Common myeloid progenitor, CD34-positive (primary cell): ENCODE results near the gene RNF214.
A peak's percentile ranks its signal among the peaks of the same experiment; 100 is the strongest.

Source experiments
- CTCF ChIA-PET: fragments of 350-600 bp; sonication (Branson Sonifier 250); formaldehyde crosslinking; loops from one replicate; lab custom pipeline; 2021; ENCODE audit warnings: antibody characterized with exemption; lab: Charles Lee
- POLR2A ChIA-PET: fragments of 350-600 bp; sonication (Branson Sonifier 250); formaldehyde crosslinking; loops from one replicate; lab custom pipeline; 2021; ENCODE audit warnings: antibody characterized with exemption; lab: Charles Lee
- DNase-seq, 3 donors: peaks; one replicate each; pipeline versions ENCODE4 v3.0.0 to v3.0.0-alpha.2; 2013
- H3K27ac ChIP-seq, 2 experiments: 1 replicate in 1 of 2; 2 replicates in 1 of 2; pipeline ENCODE4 v1.7.0; 2013; ENCODE audit warnings: inconsistent platforms in 2 of 2, low read length in 2 of 2, mild to moderate bottlenecking in 2 of 2, low read depth in 1 of 2, moderate library complexity in 1 of 2; ENCODE audit not compliant: severe bottlenecking in 2 of 2, insufficient read depth in 1 of 2, poor library complexity in 1 of 2
- H3K27me3 ChIP-seq, 5 experiments: replicated peaks in 2 of 5; 1 replicate in 3 of 5; 2 replicates in 2 of 5; pipeline versions ENCODE4 v1.6.1 to v1.7.0; 2013; ENCODE audit warnings: low read length in 4 of 5, mild to moderate bottlenecking in 2 of 5, moderate library complexity in 2 of 5, inconsistent platforms in 1 of 5; ENCODE audit not compliant: insufficient read depth in 5 of 5, control insufficient read depth in 4 of 5
- H3K36me3 ChIP-seq, 4 experiments: 1 replicate in 2 of 4; 2 replicates in 2 of 4; pipeline versions ENCODE4 v1.6.1 to v1.7.0; 2013; ENCODE audit warnings: low read length in 3 of 4, control low read depth in 1 of 4, mild to moderate bottlenecking in 1 of 4; ENCODE audit not compliant: control insufficient read depth in 4 of 4, insufficient read depth in 4 of 4
- H3K4me1 ChIP-seq, 4 experiments: 1 replicate in 3 of 4; 2 replicates in 1 of 4; pipeline versions ENCODE4 v1.6.1 to v1.7.1; 2013; ENCODE audit warnings: low read length in 3 of 4, mild to moderate bottlenecking in 3 of 4, control low read depth in 1 of 4, inconsistent platforms in 1 of 4, moderate library complexity in 1 of 4; ENCODE audit not compliant: control insufficient read depth in 4 of 4, insufficient read depth in 4 of 4; ENCODE audit errors: control extremely low read depth in 1 of 4
- H3K4me3 ChIP-seq, 7 experiments: 1 replicate in 4 of 7; 2 replicates in 3 of 7; pipeline versions ENCODE4 v1.5.1 to v1.7.0; 2013; ENCODE audit warnings: mild to moderate bottlenecking in 7 of 7, low read length in 6 of 7, moderate library complexity in 6 of 7, inconsistent platforms in 2 of 7, low read depth in 2 of 7, control low read depth in 1 of 7; ENCODE audit not compliant: insufficient read depth in 4 of 7, control insufficient read depth in 1 of 7; ENCODE audit errors: extremely low read depth in 1 of 7
- H3K9me3 ChIP-seq, 5 experiments: 1 replicate in 4 of 5; 2 replicates in 1 of 5; pipeline versions ENCODE4 v1.6.1 to v1.7.1; 2013; ENCODE audit warnings: low read length in 4 of 5, mild to moderate bottlenecking in 2 of 5, inconsistent platforms in 1 of 5, low read depth in 1 of 5, moderate library complexity in 1 of 5; ENCODE audit not compliant: control insufficient read depth in 4 of 5, insufficient read depth in 2 of 5; ENCODE audit errors: control extremely low read depth in 1 of 5
- WGBS: methylation state at CpG from one replicate; pipeline ENCODE4 v1.1.5; 2013; ENCODE audit not compliant: insufficient coverage; 5-methylcytosine and 5-hydroxymethylcytosine counted together

The RNF214 gene

DNA sequence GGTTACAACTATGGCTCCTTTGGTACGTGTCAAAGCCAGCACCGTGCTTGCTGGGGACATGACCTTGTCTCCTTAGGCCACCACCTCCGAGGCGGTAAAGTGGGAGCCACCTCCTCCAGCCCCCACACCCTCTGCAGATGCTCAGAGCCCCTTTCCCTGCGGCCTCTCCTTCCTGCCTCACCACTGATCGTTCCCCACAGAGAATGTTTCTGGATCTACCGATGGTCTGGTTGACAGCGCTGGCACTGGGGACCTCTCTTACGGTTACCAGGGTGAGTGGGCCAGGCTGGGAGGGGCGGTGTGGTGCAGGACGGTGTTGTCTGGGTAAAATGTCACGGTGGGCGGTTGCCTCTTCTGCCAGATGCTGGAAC, 45.1 kb upstream of the RNF214 start:
- POLR2A ChIA-PET = no interaction called here
- Histone ChIP-seq H3K27ac (no peak overlapping the region), H3K36me3 (peaks cover 0 to 47% (median 7%) of the 10 kb centered on the region in 4 experiments), H3K4me3 (no peak overlapping the region), H3K9me3 (no peaks in the 10 kb centered on the region), H3K4me1 (no peaks in the 10 kb centered on the region), H3K27me3 (no peaks in the 10 kb centered on the region)
- CTCF ChIA-PET = no interaction called here
- WGBS = 98% methylated on average over 10 of the region's 13 CpGs
- no peak for DNase-seq

DNA sequence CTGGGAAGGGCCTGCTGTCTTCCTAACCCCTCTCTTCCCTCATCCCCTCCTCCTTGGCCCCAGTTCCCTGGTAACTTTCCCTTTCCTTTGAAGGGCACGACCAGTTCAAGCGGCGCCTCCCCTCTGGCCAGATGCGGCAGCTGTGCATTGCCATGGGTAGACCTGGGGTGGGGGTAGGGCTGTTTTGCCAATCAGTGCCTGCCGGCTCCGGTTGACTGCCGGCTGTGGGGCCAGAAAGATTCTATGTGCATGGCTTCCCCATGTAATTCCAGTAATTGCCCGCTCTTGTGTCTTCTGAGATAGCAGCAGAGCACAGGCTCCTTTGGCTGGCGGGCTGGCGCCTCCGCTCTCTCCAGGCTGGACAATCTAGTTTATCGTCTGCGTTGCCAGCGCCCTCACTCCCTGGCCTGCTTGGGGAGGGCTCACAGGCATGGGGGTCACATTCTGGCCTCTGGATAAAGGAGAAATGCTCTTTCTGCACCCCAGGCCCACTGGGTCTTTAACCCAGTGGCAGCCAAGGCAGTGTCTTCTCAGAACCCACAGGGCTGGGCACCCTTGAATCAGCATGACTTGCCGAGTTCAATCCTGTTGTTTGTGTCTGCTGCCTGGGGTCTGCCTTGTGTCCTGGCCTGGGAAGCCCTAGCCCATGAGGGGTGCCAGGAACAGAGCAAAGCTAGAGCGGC, 44.5 kb upstream of the RNF214 start:
- ChIA-PET CTCF (interaction anchor here (1.3 kb wide), 1 partner anchor 24 kb away, joined by 4 read pairs; no protein-coding TSS in a partner anchor), POLR2A (no interaction called here)
- Histone ChIP-seq H3K9me3 (no peaks in the 10 kb centered on the region), H3K27ac (no peak overlapping the region), H3K27me3 (no peaks in the 10 kb centered on the region), H3K36me3 (peaks cover 3 to 47% (median 10%) of the 10 kb centered on the region in 4 experiments), H3K4me1 (no peaks in the 10 kb centered on the region), H3K4me3 (no peak overlapping the region)
- WGBS = 98% methylated on average over 14 of the region's 16 CpGs
- DNase-seq = no peak

DNA sequence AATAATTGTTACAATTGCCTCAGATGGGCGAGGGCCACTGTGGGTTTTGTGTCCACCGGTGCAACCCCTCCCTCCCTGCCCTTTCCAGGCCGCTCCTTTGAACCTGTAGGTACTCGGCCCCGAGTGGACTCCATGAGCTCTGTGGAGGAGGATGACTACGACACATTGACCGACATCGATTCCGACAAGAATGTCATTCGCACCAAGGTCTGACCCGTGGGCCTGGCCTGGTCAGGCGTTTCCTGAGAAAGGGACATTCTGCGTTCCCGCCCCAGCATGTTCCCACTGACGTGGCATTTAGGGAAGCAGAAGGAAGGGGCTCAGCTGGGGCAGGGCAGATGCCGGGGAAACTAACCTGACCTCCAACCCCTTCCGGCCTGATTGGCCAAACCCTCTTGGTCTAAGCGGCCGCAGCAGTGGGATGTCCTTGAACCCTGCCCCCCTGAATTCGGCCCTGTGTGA, 43.8 kb upstream of the RNF214 start:
- POLR2A ChIA-PET = no interaction called here
- Histone ChIP-seq H3K27me3 (no peaks in the 10 kb centered on the region), H3K9me3 (no peaks in the 10 kb centered on the region), H3K27ac (no peak overlapping the region), H3K36me3 (peaks cover 3 to 46% (median 13%) of the 10 kb centered on the region in 4 experiments), H3K4me1 (no peaks in the 10 kb centered on the region), H3K4me3 (no peak overlapping the region)
- WGBS = 86% methylated on average over 19 of the region's 20 CpGs
- no peak for DNase-seq
- CTCF ChIA-PET = interaction anchor here (1.3 kb wide), 1 partner anchor 23 kb away, joined by 4 read pairs; no protein-coding TSS in a partner anchor

DNA sequence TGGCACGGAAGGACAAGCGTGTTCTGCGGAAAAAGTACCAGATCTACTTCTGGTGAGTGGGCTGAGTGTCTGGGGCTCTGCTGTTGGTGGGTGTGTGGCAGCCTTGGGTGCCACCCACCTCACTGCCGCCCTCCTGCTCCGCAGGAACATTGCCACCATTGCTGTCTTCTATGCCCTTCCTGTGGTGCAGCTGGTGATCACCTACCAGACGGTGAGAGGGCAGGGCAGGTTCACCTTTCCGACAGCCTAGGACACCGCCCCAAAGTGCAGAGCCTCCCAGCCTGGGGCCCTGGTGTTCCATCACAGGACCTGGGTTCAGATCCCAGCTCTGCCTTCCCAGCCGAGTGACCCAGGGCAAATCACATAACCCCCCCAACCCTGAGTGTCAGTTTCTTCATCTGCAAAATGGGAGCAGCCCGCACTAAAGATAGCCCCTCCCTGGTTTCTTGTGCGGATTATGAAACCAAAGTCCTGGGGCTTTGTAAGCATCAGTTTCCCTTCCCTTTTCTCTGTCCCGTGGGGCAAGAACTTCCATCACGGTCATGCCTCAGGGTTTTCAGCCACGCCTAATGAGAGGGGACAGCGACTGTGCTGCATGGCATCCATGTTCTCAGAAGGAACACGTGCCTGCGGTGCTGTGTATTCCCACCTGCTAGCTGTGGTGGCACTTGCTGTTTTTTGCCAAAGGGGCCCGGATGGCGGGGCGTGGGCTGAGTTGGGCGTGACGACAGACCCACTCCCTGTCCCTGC, 43.1 kb upstream of the RNF214 start:
- 96% methylated on average over 17 of the region's 22 CpGs for WGBS
- CTCF ChIA-PET = interaction anchor here (1.3 kb wide), 1 partner anchor 22 kb away, joined by 4 read pairs; no protein-coding TSS in a partner anchor
- no peaks in the 10 kb centered on the region for H3K4me1 ChIP-seq
- DNase-seq = peak in 2 of 3 donors; percentile 34 to 43
- H3K27me3 ChIP-seq = no peaks in the 10 kb centered on the region
- peaks cover 3 to 43% (median 13%) of the 10 kb centered on the region in 4 experiments for H3K36me3 ChIP-seq
- H3K27ac ChIP-seq = no peak overlapping the region
- H3K9me3 ChIP-seq = no peaks in the 10 kb centered on the region
- POLR2A ChIA-PET = no interaction called here
- H3K4me3 ChIP-seq = no peak overlapping the region

DNA sequence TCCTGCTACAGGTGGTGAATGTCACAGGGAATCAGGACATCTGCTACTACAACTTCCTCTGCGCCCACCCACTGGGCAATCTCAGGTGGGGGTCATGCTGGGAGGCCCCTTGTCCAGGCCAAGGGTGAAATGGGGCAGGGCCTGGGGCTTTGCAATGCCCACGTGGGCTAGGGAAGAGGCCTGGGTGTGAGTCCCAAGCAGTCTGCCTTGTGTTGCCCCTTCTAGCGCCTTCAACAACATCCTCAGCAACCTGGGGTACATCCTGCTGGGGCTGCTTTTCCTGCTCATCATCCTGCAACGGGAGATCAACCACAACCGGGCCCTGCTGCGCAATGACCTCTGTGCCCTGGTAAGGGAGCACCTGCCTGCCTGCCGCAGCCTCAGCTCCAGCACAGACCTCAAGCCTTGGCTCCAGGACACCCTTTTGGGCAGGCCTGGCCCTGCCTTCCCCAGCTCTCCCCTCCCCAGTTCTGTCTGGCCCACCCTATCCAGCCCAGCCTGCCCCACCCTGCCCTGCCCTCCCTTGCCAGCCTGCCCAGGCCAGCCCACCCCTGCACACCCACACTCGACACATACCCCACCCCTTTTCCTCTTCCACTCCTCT, 42.4 kb upstream of the RNF214 start:
- POLR2A ChIA-PET = no interaction called here

DNA sequence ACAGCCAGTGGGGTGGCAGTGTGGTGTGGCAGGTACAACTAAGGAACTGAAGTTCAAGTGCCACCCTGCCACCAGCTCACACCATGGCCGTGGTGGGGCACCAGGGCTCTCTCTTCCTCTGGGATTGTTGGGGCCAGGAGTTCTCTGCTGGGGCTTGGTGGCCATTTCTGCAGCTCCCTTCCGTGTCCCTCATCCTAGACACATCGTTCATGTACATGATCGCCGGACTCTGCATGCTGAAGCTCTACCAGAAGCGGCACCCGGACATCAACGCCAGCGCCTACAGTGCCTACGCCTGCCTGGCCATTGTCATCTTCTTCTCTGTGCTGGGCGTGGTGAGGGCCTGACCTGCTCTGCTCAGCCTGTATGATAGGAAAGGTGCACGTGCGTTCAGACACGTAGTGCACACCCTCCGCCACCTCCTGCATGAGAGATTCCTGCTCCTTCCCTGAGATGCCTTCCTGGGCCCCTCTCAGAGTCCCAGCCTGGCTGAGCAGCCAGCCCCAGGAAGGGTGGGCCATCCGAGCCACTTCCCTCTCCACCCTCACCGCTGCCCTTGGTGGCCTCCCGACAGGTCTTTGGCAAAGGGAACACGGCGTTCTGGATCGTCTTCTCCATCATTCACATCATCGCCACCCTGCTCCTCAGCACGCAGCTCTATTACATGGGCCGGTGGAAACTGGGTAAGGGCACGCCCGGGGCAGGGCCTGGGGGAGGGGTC, 40.6 kb upstream of the RNF214 start:
- Histone ChIP-seq H3K27ac (no peak overlapping the region), H3K27me3 (no peaks in the 10 kb centered on the region), H3K4me1 (no peaks in the 10 kb centered on the region), H3K9me3 (no peaks in the 10 kb centered on the region), H3K4me3 (no peak overlapping the region), H3K36me3 (peaks cover 3 to 48% (median 13%) of the 10 kb centered on the region in 4 experiments)
- WGBS = 96% methylated on average over 23 of the region's 26 CpGs
- POLR2A ChIA-PET = no interaction called here
- no peak for DNase-seq
- CTCF ChIA-PET = interaction anchor here (7.7 kb wide), 1 partner anchor 11 kb away, joined by 59 read pairs; the partner anchor contains the start of gene SIDT2

More for the DNA sequence above, 42.4 kb upstream of the RNF214 start:
- H3K4me1 ChIP-seq = no peaks in the 10 kb centered on the region
- peaks cover 3 to 44% (median 13%) of the 10 kb centered on the region in 4 experiments for H3K36me3 ChIP-seq
- CTCF ChIA-PET = interaction anchor here (7.7 kb wide), 1 partner anchor 9 kb away, joined by 59 read pairs; the partner anchor contains the start of gene SIDT2
- H3K27me3 ChIP-seq = no peaks in the 10 kb centered on the region
- H3K27ac ChIP-seq = no peak overlapping the region
- DNase-seq = no peak
- WGBS = 91% methylated on average over 7 of the region's 8 CpGs
- H3K9me3 ChIP-seq = no peaks in the 10 kb centered on the region
- no peak overlapping the region for H3K4me3 ChIP-seq
